Ecto neural progenitor cell (in vitro differentiated cells): ENCODE results near the gene SF3A2.
A peak's percentile ranks its signal among the peaks of the same experiment; 100 is the strongest.
"Not testable (repeated sequence)": the region's sequence is repeated elsewhere in the genome, so short reads cannot be mapped to it uniquely, and the experiment has no call there.

Experiments
- DNase-seq: peaks from one replicate; pipeline ENCODE4 v3.0.0-alpha.2; 2018; ENCODE audit warnings: low spot score

SF3A2 gene

DNA sequence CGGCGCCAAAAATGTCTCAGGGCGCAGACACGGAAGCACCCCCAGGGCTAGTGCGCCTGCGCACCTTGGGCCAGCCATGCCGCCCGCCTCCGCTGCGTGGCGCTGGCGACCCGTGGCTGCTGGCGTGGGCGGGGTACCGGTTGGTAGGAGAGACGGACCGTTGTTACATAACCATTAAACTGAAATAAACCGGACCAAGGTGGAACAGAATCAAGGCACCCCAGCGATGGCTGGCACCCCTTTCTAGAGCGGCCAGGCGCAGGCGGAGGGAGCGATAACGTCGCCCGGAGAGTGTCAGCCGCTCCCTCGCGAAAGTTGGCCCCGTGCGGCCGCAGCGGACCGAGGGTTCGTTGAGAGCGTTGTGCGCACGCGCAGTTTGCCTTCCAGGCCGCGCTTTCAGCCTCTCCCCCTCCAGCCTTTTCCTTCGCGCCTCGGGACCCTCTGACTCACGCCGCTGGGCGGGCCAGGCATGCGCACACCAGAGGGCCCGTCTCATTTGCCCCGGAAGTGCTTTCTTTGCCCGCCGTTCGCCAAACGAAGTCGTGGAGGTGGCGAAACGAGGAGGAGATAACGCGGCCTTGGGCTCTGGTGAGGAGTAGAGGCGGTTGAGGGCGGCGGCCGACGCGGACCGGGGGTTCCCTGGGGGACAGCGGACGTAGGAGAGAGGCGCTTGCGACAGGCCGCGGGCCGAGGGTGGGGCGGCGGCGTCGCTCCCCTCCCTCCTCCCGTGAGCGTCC is at the start of gene SF3A2, which contains the start of gene PLEKHJ1:
Gene SF3A2, plus strand, starts transcription at position 511 of the 737 bp plus-strand sequence. CDS start 6,595 bp downstream, outside the sequence.
Gene PLEKHJ1, minus strand, starts transcription at position 16 of the 737 bp plus-strand sequence. CDS start 81 bp downstream, outside the sequence.
- DNase-seq = peak; percentile 99

DNA sequence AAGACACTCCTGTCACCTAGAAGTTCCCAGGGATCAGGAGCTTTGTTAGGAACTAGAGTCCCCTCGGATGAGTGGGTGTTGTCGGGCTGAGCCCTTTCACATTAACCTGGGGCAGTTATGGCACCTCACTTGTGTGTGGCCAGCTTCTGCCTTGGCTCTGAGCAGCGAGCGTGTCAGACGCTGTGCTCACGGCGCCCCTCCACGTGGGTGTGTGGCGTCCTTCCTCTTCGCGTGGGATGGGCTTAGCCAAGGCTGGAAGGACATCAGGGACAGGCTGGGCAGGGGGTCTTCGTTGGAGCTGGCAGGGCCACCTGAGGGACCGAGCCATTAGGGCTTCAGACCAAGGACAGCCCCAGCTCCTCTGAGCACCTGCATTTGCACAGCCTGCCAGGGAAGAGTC is 49.5 kb upstream of the SF3A2 start:
- DNase-seq = no peak

DNA sequence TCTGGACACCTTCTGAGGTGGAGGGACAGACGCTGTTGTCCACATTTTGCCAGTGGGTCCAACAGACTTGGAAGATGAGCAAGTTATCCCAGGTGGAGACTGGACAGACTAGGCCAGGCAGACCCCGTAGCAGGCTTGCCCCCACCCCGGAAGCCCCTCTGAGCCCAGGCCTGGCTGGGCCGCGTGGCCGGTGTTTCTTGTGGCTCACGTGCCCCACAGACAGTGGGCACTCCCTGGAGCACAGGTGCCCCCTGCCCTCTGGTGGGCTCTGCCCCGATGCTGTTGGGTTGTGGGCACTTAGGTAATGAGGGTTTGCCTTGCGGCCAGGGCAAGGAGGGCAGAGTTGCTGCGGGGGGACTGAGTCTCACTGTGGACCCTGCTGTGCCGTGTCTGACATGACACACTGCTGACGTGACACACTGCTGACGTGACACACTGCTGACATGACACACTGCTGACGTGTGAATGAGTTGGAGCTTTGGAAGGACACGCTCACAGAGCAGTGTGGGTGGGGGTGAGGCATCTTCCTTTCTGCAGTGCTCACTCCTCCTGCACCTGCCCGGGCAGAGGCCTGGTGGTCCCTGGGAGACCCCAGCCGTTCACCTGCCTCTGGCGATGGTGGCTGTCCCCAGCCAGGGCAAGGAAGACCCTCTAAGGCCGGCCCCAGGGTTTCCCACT is 47.8 kb upstream of the SF3A2 start:
- no peak for DNase-seq

DNA sequence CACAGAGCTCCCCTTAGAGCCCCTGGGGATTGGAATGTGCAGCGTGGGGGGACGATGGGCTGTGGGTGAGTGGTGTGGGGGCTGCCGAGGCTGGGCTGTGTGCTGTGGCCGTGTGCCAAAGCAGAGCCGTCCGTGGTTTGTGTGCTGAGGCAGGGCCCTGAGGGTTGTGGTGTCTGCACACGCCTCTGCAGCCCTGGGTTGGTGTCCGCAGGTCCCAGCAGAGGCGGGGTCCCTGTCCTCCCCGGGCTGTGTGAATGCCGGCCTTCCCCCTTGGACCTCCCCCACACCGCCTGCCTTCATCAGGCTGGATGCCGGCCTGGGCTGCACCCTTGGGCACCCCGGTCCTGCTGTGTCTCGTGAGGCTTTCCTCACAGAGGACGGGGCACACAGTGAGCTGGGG is 46.7 kb upstream of the SF3A2 start:
- DNase-seq = no peak

GRCh38 chr19:2190848-2191455 is 45.7 kb upstream of the SF3A2 start:
- DNase-seq = no peak

GRCh38 chr19:2191456-2192310 is 44.9 kb upstream of the SF3A2 start:
- DNase-seq = no peak

DNA sequence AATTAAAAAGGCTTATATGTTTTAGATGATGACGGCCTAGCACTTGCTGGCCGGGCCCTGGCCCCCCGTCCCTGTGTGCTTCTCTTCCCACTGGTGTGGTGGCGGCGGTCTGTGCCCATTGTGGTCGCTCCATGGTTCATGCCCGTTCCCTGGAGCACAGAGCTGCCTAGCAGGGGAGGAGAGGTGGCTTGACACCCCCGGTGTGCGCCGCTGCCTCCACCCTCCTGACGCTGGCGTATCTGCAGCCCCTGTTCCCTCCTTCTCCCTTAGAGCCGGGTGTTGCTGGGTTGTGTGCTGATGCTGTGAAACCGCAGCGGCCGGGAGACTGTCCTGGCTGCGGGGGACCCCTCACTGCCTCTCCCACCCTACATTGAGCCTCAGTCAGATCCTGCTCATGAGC is 43.8 kb upstream of the SF3A2 start:
- no peak for DNase-seq

- DNase-seq = no peak
These were observed 42.8 kb upstream of the SF3A2 start for GRCh38 chr19:2193807-2194206.

DNA sequence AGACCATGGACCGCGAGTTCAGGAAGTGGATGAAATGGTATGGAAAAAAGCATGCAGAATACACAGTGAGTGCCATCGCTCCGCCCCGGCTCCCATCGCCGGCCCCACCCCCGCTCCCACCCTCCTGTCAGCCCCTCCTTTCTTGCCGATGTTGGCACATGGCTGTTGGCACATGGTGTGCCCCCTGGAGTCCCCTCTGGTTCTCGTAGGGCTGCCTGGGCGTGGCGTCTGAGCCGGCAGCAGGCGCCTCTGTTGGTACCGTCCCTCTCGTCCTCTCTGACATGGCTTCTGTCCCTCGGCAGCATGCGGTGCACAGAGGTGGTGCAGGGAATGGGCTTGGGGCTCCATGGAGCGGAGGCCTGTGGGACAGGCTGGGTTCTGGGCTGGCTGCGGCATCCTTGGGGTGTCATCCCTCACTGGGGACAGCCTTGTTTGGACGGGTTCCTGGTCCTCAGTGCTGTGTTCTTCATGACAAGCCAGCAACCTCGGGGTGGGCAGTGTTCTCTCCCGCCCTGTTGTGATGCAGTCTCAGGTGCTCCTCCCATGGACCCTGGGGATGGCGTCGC is 42.0 kb upstream of the SF3A2 start:
- DNase-seq = no peak

DNA sequence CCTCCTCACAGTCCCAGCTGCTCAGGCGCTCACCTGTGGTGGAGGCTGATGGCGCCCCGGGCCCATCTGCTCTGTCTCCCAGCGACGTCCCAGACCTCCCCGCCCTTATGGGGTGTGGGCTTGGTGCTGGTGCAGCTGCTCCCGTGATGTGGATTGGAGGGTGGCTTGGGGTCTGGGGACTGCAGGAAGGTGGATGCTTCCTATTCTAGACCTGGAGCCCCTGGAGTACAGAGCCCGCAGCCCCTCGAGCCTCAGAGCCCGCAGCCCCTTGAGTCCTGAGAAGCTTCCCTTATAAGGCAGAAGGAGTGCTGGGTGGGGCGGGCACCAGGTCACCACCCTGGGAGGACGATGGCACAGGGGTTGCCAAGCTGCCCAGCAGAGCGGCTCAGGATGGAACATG is 41.3 kb upstream of the SF3A2 start:
- no peak for DNase-seq

DNA sequence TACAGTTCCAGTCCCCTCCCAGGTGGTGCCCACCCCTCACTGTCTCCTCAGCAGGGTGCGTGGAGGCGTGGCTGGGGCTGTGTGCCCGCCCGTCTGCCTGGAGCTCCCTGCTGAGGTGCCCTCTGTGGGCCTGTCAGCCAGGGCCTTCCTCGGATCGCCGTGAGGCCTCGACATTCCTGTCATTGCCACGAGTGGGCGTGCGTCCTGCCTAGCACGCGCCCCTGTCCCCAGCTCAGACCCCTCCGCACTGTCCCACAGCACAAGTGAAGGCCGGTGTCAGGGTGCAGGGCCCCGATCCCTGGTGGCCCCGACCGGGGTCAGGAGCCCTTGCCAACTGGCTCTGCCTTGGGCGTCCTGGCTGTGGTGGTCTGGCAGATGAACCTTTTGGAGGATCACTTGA is 40.7 kb upstream of the SF3A2 start:
- DNase-seq = no peak

DNA sequence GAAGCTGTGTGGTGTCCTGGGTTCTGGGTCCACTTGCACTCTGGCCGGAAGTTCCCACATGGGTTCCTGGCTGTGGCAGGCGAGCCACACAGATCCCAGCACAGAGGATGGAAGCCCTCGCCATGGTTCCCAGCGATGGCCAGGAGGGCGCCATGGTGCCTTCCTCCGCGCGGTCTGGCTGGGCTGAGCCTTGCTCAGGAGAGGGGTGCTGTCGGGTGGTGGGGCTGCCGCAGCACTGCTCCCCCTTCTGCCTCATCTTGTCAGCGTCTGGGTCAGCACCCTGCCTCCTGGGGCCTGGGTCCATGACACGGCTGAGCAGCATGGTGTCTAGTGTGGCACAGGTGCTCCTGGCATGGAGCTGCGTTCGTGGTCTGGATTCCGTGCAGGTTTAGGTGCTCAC is 39.4 kb upstream of the SF3A2 start:
- DNase-seq = no peak

DNA sequence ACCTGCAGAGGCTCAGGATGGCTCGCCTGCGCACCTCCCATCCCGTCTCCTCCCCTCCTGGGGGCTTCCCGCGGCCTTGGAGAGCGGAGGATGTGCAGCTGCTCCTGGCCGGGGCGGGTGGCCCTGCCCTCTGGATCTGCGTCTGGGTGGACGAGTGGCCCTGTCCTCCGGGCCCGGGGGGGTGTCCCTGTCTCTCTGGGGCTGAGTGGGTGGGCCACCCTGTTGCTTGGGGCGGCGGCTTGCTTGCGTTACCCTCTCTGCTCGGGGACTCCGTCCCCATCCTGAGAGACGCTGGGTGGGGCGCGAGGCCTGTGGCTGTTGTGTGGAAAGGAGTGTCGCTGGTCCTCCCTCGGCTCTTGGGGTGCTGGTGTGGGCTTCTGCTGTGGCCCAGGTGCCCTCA is 38.3 kb upstream of the SF3A2 start:
- DNase-seq = no peak

- peak; percentile 76 for DNase-seq
These were observed 37.4 kb upstream of the SF3A2 start for GRCh38 chr19:2199215-2199614.

DNA sequence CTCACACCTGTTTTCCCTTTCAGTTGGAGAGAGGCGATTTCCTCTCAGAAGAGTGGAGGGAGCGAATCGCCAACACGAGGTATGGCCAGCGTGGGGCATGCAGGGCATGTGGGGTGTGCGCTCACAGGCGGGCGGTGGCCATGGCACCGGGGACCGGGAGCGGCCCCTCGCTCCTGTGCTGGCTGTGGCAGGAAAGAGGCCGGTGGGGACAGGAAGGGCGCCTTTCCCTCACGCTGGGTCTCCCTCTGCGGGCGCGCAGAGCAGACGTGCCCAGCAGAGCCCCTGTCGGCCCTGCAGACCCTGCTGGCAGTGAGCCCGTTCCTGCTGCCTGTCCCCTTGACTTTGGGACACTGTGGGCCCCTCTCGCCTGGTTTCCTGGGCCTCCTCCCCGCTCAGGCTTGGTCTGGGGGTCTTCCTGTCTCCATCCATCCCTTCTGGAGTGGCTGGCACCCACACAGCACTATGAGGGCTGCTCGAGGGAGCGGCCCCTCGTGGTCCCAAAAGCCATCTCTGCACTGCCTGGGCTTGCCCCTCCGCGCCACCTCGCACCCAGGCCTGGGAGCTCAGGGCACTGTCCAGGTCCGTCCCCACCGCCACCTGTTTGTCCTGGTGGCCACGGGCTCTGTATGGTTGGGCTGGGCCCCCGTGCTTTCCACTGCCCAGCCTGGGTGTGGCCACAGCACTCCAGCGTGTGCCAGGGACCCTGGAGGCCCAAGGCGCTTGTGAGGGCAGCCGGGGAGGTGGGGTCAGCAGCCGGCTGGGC is 36.6 kb upstream of the SF3A2 start:
- no peak for DNase-seq

GRCh38 chr19:2200624-2201294 is 35.9 kb upstream of the SF3A2 start:
- not testable (repeated sequence) for DNase-seq

DNA sequence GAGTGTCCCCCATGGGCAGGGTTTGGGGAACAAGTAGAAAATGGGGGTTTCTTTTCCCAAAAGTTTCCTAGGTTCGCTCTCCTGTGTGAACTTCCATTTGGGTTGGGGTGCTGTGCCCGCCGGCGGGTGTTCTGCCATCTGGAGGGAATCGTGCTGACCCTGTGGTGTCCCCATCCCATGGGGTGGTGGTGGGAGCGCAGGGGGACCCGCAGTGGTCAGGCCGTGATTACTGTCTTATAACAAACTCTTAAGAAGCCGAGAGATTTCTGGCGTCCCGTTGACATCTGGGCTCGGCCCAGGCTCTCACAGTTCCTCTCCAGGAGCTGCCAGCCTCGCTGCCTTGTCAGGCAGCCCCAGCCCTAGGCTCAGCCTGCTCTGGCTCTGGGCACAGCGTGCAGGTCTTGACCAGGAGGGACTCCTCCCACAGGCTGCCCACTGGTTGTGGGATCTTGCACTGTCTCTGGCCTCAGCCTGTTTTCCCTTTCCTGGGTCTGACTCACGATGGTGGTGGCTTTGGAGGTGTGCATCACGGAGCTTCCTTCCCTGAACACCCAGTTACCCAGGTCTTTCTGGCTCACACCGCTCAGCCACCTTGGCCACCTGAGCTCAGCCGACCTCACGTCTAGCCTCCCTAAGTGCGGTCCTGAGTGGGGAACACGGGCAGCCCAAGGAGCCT is 35.0 kb upstream of the SF3A2 start:
- no peak for DNase-seq

DNA sequence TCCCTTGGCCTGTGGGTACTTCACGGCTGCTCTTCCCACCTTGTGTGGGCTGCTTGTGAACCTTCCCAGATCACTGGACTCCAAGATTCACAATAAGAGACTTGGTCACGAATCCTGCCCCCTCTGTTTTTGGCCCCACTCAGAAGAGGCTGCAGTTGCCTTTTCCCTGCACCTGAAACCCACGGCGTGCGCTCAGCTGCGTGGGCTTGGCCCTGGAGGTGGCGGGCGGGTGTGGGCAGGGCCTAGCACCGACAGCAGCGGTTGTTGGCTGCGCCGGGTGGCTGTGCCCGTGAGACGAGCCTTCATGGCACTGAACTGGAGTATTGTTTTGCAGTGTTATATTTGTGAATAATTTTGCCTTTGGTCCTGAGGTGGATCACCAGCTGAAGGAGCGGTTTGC is 34.3 kb upstream of the SF3A2 start:
- no peak for DNase-seq

GRCh38 chr19:2207008-2207407 is 29.6 kb upstream of the SF3A2 start:
- DNase-seq = no peak
